GM18909 (cell line): ENCODE measurements around the gene PFN3.

ENCODE experiments used
- ATAC-seq: cut with Tn5 transposase; IDR thresholded peaks from one replicate; pipeline ENCODE4 v1.9.1; 2021; ENCODE audit warnings: mild to moderate bottlenecking; ENCODE audit not compliant: unreplicated experiment, poor library complexity

Gene PFN3

GRCh38 chr5:177350776-177351391 lies 49.6 kb downstream of the PFN3 start:
- no peak for ATAC-seq
